ENCODE data around the gene PLCE1. TPM values are rescaled to one million over a fixed set of nuclear protein-coding genes. Genes with fewer than 3 reads are reported as not detected.

The PLCE1 gene
- total and polyA plus RNA-seq, 10 donors: 0.55 to 25.2 (median 13.4) TPM

GRCh38 chr10:93994438-93994801 is 689 bp downstream of the PLCE1 start:
- Histone ChIP-seq H3K27ac (peak overlapping the region in 7 of 8 donors; percentile 51 to 82 (median 73)), H3K9me3 (no peaks in the 10 kb centered on the region), H3K27me3 (replicated peaks in 1 of 7) (peaks cover 0 to 64% (median 19%) of the 10 kb centered on the region in 7 donors), H3K36me3 (no peaks in the 10 kb centered on the region), H3K4me1 (peaks cover 0 to 29% (median 2%) of the 10 kb centered on the region in 6 donors), H3K4me3 (peak overlapping the region; percentile 32 to 71 (median 48))
- no peak for TF ChIP-seq POLR2A (IDR thresholded peaks at IDR 0.05)
- TF ChIP-seq CTCF (IDR thresholded peaks at IDR 0.05 in 8 of 11, conservative IDR thresholded peaks at IDR 0.05 in 3 of 11): no peak
- TF ChIP-seq POLR2AphosphoS5 (IDR thresholded peaks at IDR 0.05): no peak
- 21 to 28% (median 22%) methylated on average over 12 of the region's 12 CpGs for WGBS, 5 donors
- no peak for DNase-seq
- intact Hi-C loops (cut with DNase I; ENCODE audit: low total_unique reads): no loop called here

GRCh38 chr10:93995182-93995581 is 1.5 kb downstream of the PLCE1 start:
- Histone ChIP-seq H3K4me1 (peaks cover 0 to 29% (median 2%) of the 10 kb centered on the region in 6 donors), H3K27me3 (replicated peaks in 1 of 7) (peaks cover 0 to 64% (median 19%) of the 10 kb centered on the region in 7 donors), H3K36me3 (no peaks in the 10 kb centered on the region), H3K9me3 (no peaks in the 10 kb centered on the region), H3K4me3 (peak overlapping the region in 6 of 8 donors; percentile 41 to 71 (median 50)), H3K27ac (no peak overlapping the region)
- 83 to 100% (median 92%) methylated on average over 1 of the region's 1 CpG for WGBS, 5 donors
- DNase-seq: no peak
- intact Hi-C loops (cut with DNase I; ENCODE audit: low total_unique reads): no loop called here
- TF ChIP-seq POLR2AphosphoS5 (IDR thresholded peaks at IDR 0.05) (no peak), CTCF (IDR thresholded peaks at IDR 0.05 in 8 of 11, conservative IDR thresholded peaks at IDR 0.05 in 3 of 11) (no peak), POLR2A (IDR thresholded peaks at IDR 0.05) (no peak)

GRCh38 chr10:93995598-93996271 is 2.0 kb downstream of the PLCE1 start:
- no peak for TF ChIP-seq CTCF (IDR thresholded peaks at IDR 0.05 in 8 of 11, conservative IDR thresholded peaks at IDR 0.05 in 3 of 11)
- TF ChIP-seq POLR2AphosphoS5 (IDR thresholded peaks at IDR 0.05): no peak
- no peak for TF ChIP-seq POLR2A (IDR thresholded peaks at IDR 0.05)
- intact Hi-C loops (cut with DNase I; ENCODE audit: low total_unique reads): no loop called here
- Histone ChIP-seq H3K27ac (no peak overlapping the region), H3K4me1 (peaks cover 0 to 29% (median 2%) of the 10 kb centered on the region in 6 donors), H3K9me3 (no peaks in the 10 kb centered on the region), H3K27me3 (replicated peaks in 1 of 7) (peaks cover 0 to 64% (median 19%) of the 10 kb centered on the region in 7 donors), H3K4me3 (peak overlapping the region in 3 of 8 donors; percentile 45 to 71 (median 62)), H3K36me3 (no peaks in the 10 kb centered on the region)
- DNase-seq: no peak
- 86 to 94% (median 89%) methylated on average over 10 of the region's 10 CpGs for WGBS, 5 donors

- Histone ChIP-seq H3K9me3 (no peaks in the 10 kb centered on the region), H3K4me1 (peaks cover 0 to 27% (median 2%) of the 10 kb centered on the region in 6 donors), H3K36me3 (no peaks in the 10 kb centered on the region), H3K4me3 (no peak overlapping the region), H3K27ac (no peak overlapping the region), H3K27me3 (replicated peaks in 1 of 7) (peaks cover 0 to 58% (median 19%) of the 10 kb centered on the region in 7 donors)
- no peak for DNase-seq
- intact Hi-C loops (cut with DNase I; ENCODE audit: low total_unique reads): no loop called here
- no peak for TF ChIP-seq POLR2A (IDR thresholded peaks at IDR 0.05)
- no peak for TF ChIP-seq CTCF (IDR thresholded peaks at IDR 0.05 in 8 of 11, conservative IDR thresholded peaks at IDR 0.05 in 3 of 11)
- TF ChIP-seq POLR2AphosphoS5 (IDR thresholded peaks at IDR 0.05): no peak
- WGBS, 5 donors: 88 to 95% (median 92%) methylated on average over 3 of the region's 3 CpGs
Observed at GRCh38 chr10:93996551-93996950, 2.8 kb downstream of the PLCE1 start.
